ENCODE measurements around the gene PPIL6.

The PPIL6 gene

GRCh38 chr6:109360791-109361190 lies 79.6 kb downstream of the PPIL6 start:
- no peak for FAIRE-seq

GRCh38 chr6:109360281-109360680 lies 80.1 kb downstream of the PPIL6 start:
- no peak for FAIRE-seq

GRCh38 chr6:109359248-109359647 lies 81.2 kb downstream of the PPIL6 start:
- no peak for FAIRE-seq

GRCh38 chr6:109358204-109358603 lies 82.2 kb downstream of the PPIL6 start:
- no peak for FAIRE-seq

GRCh38 chr6:109356237-109356636 lies 84.2 kb downstream of the PPIL6 start:
- no peak for FAIRE-seq

- no peak for FAIRE-seq
These were observed 88.9 kb downstream of the PPIL6 start for GRCh38 chr6:109351231-109352130.

- no peak for FAIRE-seq
These were observed 90.9 kb downstream of the PPIL6 start for GRCh38 chr6:109349419-109349987.

- no peak for FAIRE-seq
These were observed 92.2 kb downstream of the PPIL6 start for GRCh38 chr6:109348226-109348625.

- FAIRE-seq, result no peak
These were observed 92.6 kb downstream of the PPIL6 start for GRCh38 chr6:109347779-109348178.

- FAIRE-seq, result no peak
These were observed 94.4 kb downstream of the PPIL6 start for GRCh38 chr6:109345986-109346385.

- no peak for FAIRE-seq
These were observed 96.2 kb downstream of the PPIL6 start for GRCh38 chr6:109344226-109344625.

- FAIRE-seq, result no peak
These were observed 96.9 kb downstream of the PPIL6 start for GRCh38 chr6:109343518-109343917.

GRCh38 chr6:109342911-109343310 lies 97.5 kb downstream of the PPIL6 start:
- no peak for FAIRE-seq

GRCh38 chr6:109342506-109342905 lies 97.9 kb downstream of the PPIL6 start:
- FAIRE-seq, result no peak

- no peak for FAIRE-seq
These were observed 99.6 kb downstream of the PPIL6 start for GRCh38 chr6:109340811-109341210.

Data from TTC549 (cell line).